ENCODE data around the gene CLCN3. TPM values are rescaled to one million over a fixed set of nuclear protein-coding genes. Genes with fewer than 3 reads are reported as not detected.
A peak's percentile ranks its signal among the peaks of the same experiment; 100 is the strongest.

The CLCN3 gene
- total RNA-seq, 1 experiment from 2014 or later: 42.1 TPM

- H3K27ac Mint-ChIP-seq (ENCODE audit: unreplicated experiment): peak overlapping the region; percentile 94
- H3K36me3 ChIP-seq (ENCODE audit: control insufficient read depth, insufficient read depth, low read length): no peaks in the 10 kb centered on the region
- H3K9me3 Mint-ChIP-seq (ENCODE audit: unreplicated experiment): no peaks in the 10 kb centered on the region
- H3K4me1 ChIP-seq: peaks cover 10% of the 10 kb centered on the region
- POLR2A ChIA-PET: interaction anchor here (1.5 kb wide), 1 partner anchor 47 kb away, joined by 4 read pairs; no protein-coding TSS in a partner anchor
- no peaks in the 10 kb centered on the region for H3K4me1 Mint-ChIP-seq (ENCODE audit: low read depth, unreplicated experiment)
- CTCF ChIA-PET: interaction anchor here (0.6 to 1.5 kb wide), 9 partner anchors 30 to 476 kb away, joined by 3 to 15 read pairs (median 3); partner anchors contain the start of gene HPF1
- DNase-seq: peak; percentile 71 to 78
- TF ChIP-seq CTCF (IDR thresholded peaks at IDR 0.05; ENCODE audit: insufficient read depth in 1 of 2, low read depth in 1 of 2, low read length in 1 of 2, severe bottlenecking in 1 of 2, unreplicated experiment in 1 of 2): peak; percentile 60 to 64
- H3K27me3 ChIP-seq (replicated peaks; ENCODE audit: control insufficient read depth, insufficient read depth, low read length): no peaks in the 10 kb centered on the region
- intact Hi-C loops (cut with micrococcal nuclease; ENCODE audit: unreplicated experiment): loop anchor here (1.0 to 2.0 kb wide), 8 partner anchors 7 to 476 kb away; partner anchors contain the start of genes AADAT, CLCN3 and HPF1
- H3K4me3 ChIP-seq (ENCODE audit: low read depth, low read length): peak overlapping the region; percentile 73
- no peaks in the 10 kb centered on the region for H3K9me3 ChIP-seq
- H3K27me3 Mint-ChIP-seq (ENCODE audit: insufficient read depth, unreplicated experiment): no peaks in the 10 kb centered on the region
- peaks cover 11% of the 10 kb centered on the region for H3K36me3 Mint-ChIP-seq (ENCODE audit: insufficient read depth, unreplicated experiment)
- H3K4me3 Mint-ChIP-seq (ENCODE audit: unreplicated experiment): peak overlapping the region; percentile 96
- no TSS peak for BruUV-seq (replicated peaks)
Measured at GRCh38 chr4:169612871-169613859, 7.2 kb upstream of the CLCN3 start.

GRCh38 chr4:169615467-169616106 lies 4.8 kb upstream of the CLCN3 start:
- no peaks in the 10 kb centered on the region for H3K4me1 Mint-ChIP-seq (ENCODE audit: low read depth, unreplicated experiment)
- no peaks in the 10 kb centered on the region for H3K36me3 ChIP-seq (ENCODE audit: control insufficient read depth, insufficient read depth, low read length)
- H3K27me3 ChIP-seq (replicated peaks; ENCODE audit: control insufficient read depth, insufficient read depth, low read length): no peaks in the 10 kb centered on the region
- no peak overlapping the region for H3K4me3 ChIP-seq (ENCODE audit: low read depth, low read length)
- TF ChIP-seq CTCF (IDR thresholded peaks at IDR 0.05; ENCODE audit: insufficient read depth in 1 of 2, low read depth in 1 of 2, low read length in 1 of 2, severe bottlenecking in 1 of 2, unreplicated experiment in 1 of 2): no peak
- H3K9me3 Mint-ChIP-seq (ENCODE audit: unreplicated experiment): no peaks in the 10 kb centered on the region
- peaks cover 20% of the 10 kb centered on the region for H3K36me3 Mint-ChIP-seq (ENCODE audit: insufficient read depth, unreplicated experiment)
- no peaks in the 10 kb centered on the region for H3K27me3 Mint-ChIP-seq (ENCODE audit: insufficient read depth, unreplicated experiment)
- CTCF ChIA-PET: no interaction called here
- H3K9me3 ChIP-seq: no peaks in the 10 kb centered on the region
- H3K4me3 Mint-ChIP-seq (ENCODE audit: unreplicated experiment): no peak overlapping the region
- BruUV-seq (replicated peaks): no TSS peak
- DNase-seq: no peak
- intact Hi-C loops (cut with micrococcal nuclease; ENCODE audit: unreplicated experiment): no loop called here
- H3K4me1 ChIP-seq: peaks cover 10% of the 10 kb centered on the region
- H3K27ac Mint-ChIP-seq (ENCODE audit: unreplicated experiment): no peak overlapping the region
- POLR2A ChIA-PET: no interaction called here

- no peak for DNase-seq
- no peak overlapping the region for H3K27ac Mint-ChIP-seq (ENCODE audit: unreplicated experiment)
- intact Hi-C loops (cut with micrococcal nuclease; ENCODE audit: unreplicated experiment): no loop called here
- ChIA-PET POLR2A (no interaction called here), CTCF (no interaction called here)
- H3K27me3 ChIP-seq (replicated peaks; ENCODE audit: control insufficient read depth, insufficient read depth, low read length): no peaks in the 10 kb centered on the region
- no peaks in the 10 kb centered on the region for H3K9me3 ChIP-seq
- H3K4me3 ChIP-seq (ENCODE audit: low read depth, low read length): no peak overlapping the region
- H3K4me3 Mint-ChIP-seq (ENCODE audit: unreplicated experiment): no peak overlapping the region
- H3K27me3 Mint-ChIP-seq (ENCODE audit: insufficient read depth, unreplicated experiment): no peaks in the 10 kb centered on the region
- TF ChIP-seq CTCF (IDR thresholded peaks at IDR 0.05; ENCODE audit: insufficient read depth in 1 of 2, low read depth in 1 of 2, low read length in 1 of 2, severe bottlenecking in 1 of 2, unreplicated experiment in 1 of 2): no peak
- no peaks in the 10 kb centered on the region for H3K4me1 Mint-ChIP-seq (ENCODE audit: low read depth, unreplicated experiment)
- H3K9me3 Mint-ChIP-seq (ENCODE audit: unreplicated experiment): no peaks in the 10 kb centered on the region
- peaks cover 20% of the 10 kb centered on the region for H3K36me3 Mint-ChIP-seq (ENCODE audit: insufficient read depth, unreplicated experiment)
- H3K4me1 ChIP-seq: peaks cover 10% of the 10 kb centered on the region; the same call in 1 of the 2 replicates
- no peaks in the 10 kb centered on the region for H3K36me3 ChIP-seq (ENCODE audit: control insufficient read depth, insufficient read depth, low read length)
- no TSS peak for BruUV-seq (replicated peaks)
Measured at GRCh38 chr4:169616846-169617245, 3.5 kb upstream of the CLCN3 start.

All from Caco-2 (cell line).